ENCODE measurements around the gene PDCD11. TPM values are rescaled to one million over a fixed set of nuclear protein-coding genes. Genes with fewer than 3 reads are reported as not detected.
"Not testable (repeated sequence)": the region's sequence is repeated elsewhere in the genome, so short reads cannot be mapped to it uniquely, and the experiment has no call there.

PDCD11 gene
- total RNA-seq, 1 donor from 2014 or later = 32.6 TPM

GRCh38 chr10:103396789-103397087, 312 bp downstream of the PDCD11 start:
- peak overlapping the region; percentile 83 for H3K4me3 ChIP-seq (ENCODE audit: low read depth, low read length)
- no peak for TF ChIP-seq CTCF (conservative IDR thresholded peaks at IDR 0.05; ENCODE audit: low read depth, low read length)
- DNase-seq (ENCODE audit: low read depth) = no peak

- no peak for DNase-seq (ENCODE audit: low read depth)
- TF ChIP-seq CTCF (conservative IDR thresholded peaks at IDR 0.05; ENCODE audit: low read depth, low read length) = no peak
- peak overlapping the region; percentile 83 for H3K4me3 ChIP-seq (ENCODE audit: low read depth, low read length)
Measured at GRCh38 chr10:103397191-103397825, 882 bp downstream of the PDCD11 start.

GRCh38 chr10:103413564-103413963, 17.1 kb downstream of the PDCD11 start:
- DNase-seq (ENCODE audit: low read depth) = no peak
- no peak for TF ChIP-seq CTCF (conservative IDR thresholded peaks at IDR 0.05; ENCODE audit: low read depth, low read length)
- no peak overlapping the region for H3K4me3 ChIP-seq (ENCODE audit: low read depth, low read length)

- TF ChIP-seq CTCF (conservative IDR thresholded peaks at IDR 0.05; ENCODE audit: low read depth, low read length) = no peak
- H3K4me3 ChIP-seq (ENCODE audit: low read depth, low read length) = no peak overlapping the region
- DNase-seq (ENCODE audit: low read depth) = no peak
Measured at GRCh38 chr10:103415581-103415980, 19.2 kb downstream of the PDCD11 start.

GRCh38 chr10:103416436-103417147, 20.2 kb downstream of the PDCD11 start:
- peak; percentile 62 for TF ChIP-seq CTCF (conservative IDR thresholded peaks at IDR 0.05; ENCODE audit: low read depth, low read length)
- DNase-seq (ENCODE audit: low read depth) = no peak
- no peak overlapping the region for H3K4me3 ChIP-seq (ENCODE audit: low read depth, low read length)

- DNase-seq (ENCODE audit: low read depth); H3K4me3 ChIP-seq (ENCODE audit: low read depth, low read length): not testable (repeated sequence)
Measured at GRCh38 chr10:103417148-103417469, 20.7 kb downstream of the PDCD11 start.

- H3K4me3 ChIP-seq (ENCODE audit: low read depth, low read length) = no peak overlapping the region
- no peak for TF ChIP-seq CTCF (conservative IDR thresholded peaks at IDR 0.05; ENCODE audit: low read depth, low read length)
- no peak for DNase-seq (ENCODE audit: low read depth)
Measured at GRCh38 chr10:103417601-103418000, 21.2 kb downstream of the PDCD11 start.

All from epithelial cell of proximal tubule (primary cell).